Hepatocyte (in vitro differentiated cells): Measurements from ENCODE around the gene RNF217. TPM values are rescaled to one million over a fixed set of nuclear protein-coding genes. Genes with fewer than 3 reads are reported as not detected.

Source experiments
- DNase-seq: peaks from one replicate; pipeline ENCODE4 v3.0.0-alpha.2; 2016; ENCODE audit warnings: low spot score
- H2AFZ ChIP-seq: fragments of 200-600 bp; sonication (generic); 2 replicates; pipeline ENCODE4 v1.6.0; 2016; ENCODE audit warnings: antibody characterized with exemption, mild to moderate bottlenecking
- H3K27ac ChIP-seq: fragments of 200-600 bp; sonication (generic); 2 replicates; pipeline ENCODE4 v1.5.1; 2016; ENCODE audit warnings: mild to moderate bottlenecking
- H3K27me3 ChIP-seq: fragments of 200-600 bp; sonication (generic); 2 replicates; pipeline ENCODE4 v1.6.1; 2016
- H3K36me3 ChIP-seq: fragments of 200-600 bp; sonication (generic); replicated peaks from 2 replicates; pipeline ENCODE4 v1.5.1; 2016; ENCODE audit warnings: low read depth; ENCODE audit not compliant: insufficient read depth
- H3K4me1 ChIP-seq: fragments of 200-600 bp; sonication (generic); 2 replicates; pipeline ENCODE4 v1.5.1; 2016; ENCODE audit warnings: mild to moderate bottlenecking, moderate library complexity; ENCODE audit not compliant: insufficient read depth
- H3K4me2 ChIP-seq: fragments of 200-600 bp; sonication (generic); 2 replicates; pipeline ENCODE4 v1.6.0; 2016
- H3K4me3 ChIP-seq: fragments of 200-600 bp; sonication (generic); 2 replicates; pipeline ENCODE4 v1.5.1; 2016; ENCODE audit warnings: mild to moderate bottlenecking
- H3K79me2 ChIP-seq: fragments of 200-600 bp; sonication (generic); 2 replicates; pipeline ENCODE4 v1.6.0; 2017; ENCODE audit warnings: mild to moderate bottlenecking
- H3K9me2 ChIP-seq: fragments of 200-600 bp; sonication (generic); replicated peaks from 2 replicates; pipeline ENCODE4 v1.6.0; 2017; ENCODE audit warnings: mild to moderate bottlenecking; ENCODE audit not compliant: insufficient read depth
- H3K9me3 ChIP-seq: fragments of 200-600 bp; sonication (generic); 2 replicates; pipeline ENCODE4 v1.5.1; 2016; ENCODE audit warnings: low read depth, mild to moderate bottlenecking
- H4K20me1 ChIP-seq: fragments of 200-600 bp; sonication (generic); 2 replicates; pipeline ENCODE4 v1.6.0; 2016; ENCODE audit warnings: mild to moderate bottlenecking; ENCODE audit not compliant: insufficient read depth, poor library complexity, severe bottlenecking
- CTCF ChIP-seq: fragments of 200-600 bp; sonication (generic); IDR thresholded peaks from 2 replicates; pipeline ENCODE4 v1.5.1; 2016; ENCODE audit warnings: antibody characterized with exemption, mild to moderate bottlenecking; ENCODE audit not compliant: poor library complexity
- EZH2 ChIP-seq: fragments of 200-600 bp; sonication (generic); IDR thresholded peaks from 2 replicates; pipeline ENCODE4 v1.6.1; 2016; ENCODE audit warnings: antibody characterized with exemption, mild to moderate bottlenecking, borderline replicate concordance
- EZH2phosphoT487 ChIP-seq: fragments of 200-600 bp; sonication (generic); IDR thresholded peaks from one replicate; pipeline ENCODE4 v1.6.1; 2018; ENCODE audit warnings: antibody characterized with exemption, mild to moderate bottlenecking, low read depth, moderate library complexity; ENCODE audit not compliant: unreplicated experiment, severe bottlenecking
- WGBS: methylation state at CpG from one replicate; pipeline ENCODE4 v1.1.6; 2016; ENCODE audit warnings: low lambda C conversion rate; ENCODE audit errors: missing lambda C conversion rate; 5-methylcytosine and 5-hydroxymethylcytosine counted together
- polyA plus RNA-seq: library from polyadenylated mRNA; unstranded; fragments of >200 nt; fragmentation: Nextera tagmentation; extraction: Ambion mirVana; gene quantifications from 2 replicates; pipeline ENCODE4 v1.2.1, GENCODE V29; 2016
- total RNA-seq: library from RNA; depleted of rRNA; stranded (reverse); fragments of >200 nt; gene quantifications from 2 replicates; pipeline ENCODE4 v1.2.3, GENCODE V29; 2014

Gene RNF217
- total and polyA plus RNA-seq, 2 experiments from 2014 or later, result 8.8 to 18.4 TPM

GRCh38 chr6:124961464-124961776 lies 817 bp upstream of the RNF217 start:
- Histone ChIP-seq H4K20me1 (peaks cover under 1% of the 10 kb centered on the region), H3K4me3 (peak overlapping the region; percentile 27), H3K36me3 (no peaks in the 10 kb centered on the region), H3K79me2 (peaks cover 38% of the 10 kb centered on the region), H3K27ac (peak overlapping the region; percentile 81), H2AFZ (peak overlapping the region; percentile 41), H3K4me1 (peaks cover 24% of the 10 kb centered on the region), H3K9me2 (no peaks in the 10 kb centered on the region), H3K9me3 (no peaks in the 10 kb centered on the region), H3K4me2 (peak overlapping the region; percentile 89), H3K27me3 (no peaks in the 10 kb centered on the region)
- 35% methylated on average over 6 of the region's 6 CpGs for WGBS
- DNase-seq, result no peak
- TF ChIP-seq EZH2, result no peak
- TF ChIP-seq EZH2phosphoT487, result no peak
- TF ChIP-seq CTCF, result no peak

GRCh38 chr6:124962639-124963415 lies 590 bp downstream of the RNF217 start:
- Histone ChIP-seq H3K4me1 (peaks cover 24% of the 10 kb centered on the region), H3K27ac (peak overlapping the region; percentile 81), H4K20me1 (peaks cover 4% of the 10 kb centered on the region), H3K27me3 (no peaks in the 10 kb centered on the region), H3K9me2 (no peaks in the 10 kb centered on the region), H3K4me3 (peak overlapping the region; percentile 27), H2AFZ (peak overlapping the region; percentile 41), H3K79me2 (peaks cover 52% of the 10 kb centered on the region), H3K4me2 (peak overlapping the region; percentile 89), H3K9me3 (no peaks in the 10 kb centered on the region), H3K36me3 (no peaks in the 10 kb centered on the region)
- DNase-seq, result peak; percentile 65
- TF ChIP-seq EZH2phosphoT487, result no peak
- TF ChIP-seq CTCF, result peak; percentile 22
- under 1% methylated on average over 23 of the region's 65 CpGs for WGBS

- H3K9me2 ChIP-seq, result no peaks in the 10 kb centered on the region
- DNase-seq, result peak; percentile 21
- peaks cover 4% of the 10 kb centered on the region for H4K20me1 ChIP-seq
- H3K79me2 ChIP-seq, result peaks cover 58% of the 10 kb centered on the region
- peak overlapping the region; percentile 89 for H3K4me2 ChIP-seq
- H2AFZ ChIP-seq, result peak overlapping the region; percentile 41
- peak overlapping the region; percentile 81 for H3K27ac ChIP-seq
- H3K9me3 ChIP-seq, result no peaks in the 10 kb centered on the region
- no peaks in the 10 kb centered on the region for H3K36me3 ChIP-seq
- TF ChIP-seq EZH2phosphoT487 (no peak), EZH2 (no peak), CTCF (no peak)
- peaks cover 24% of the 10 kb centered on the region for H3K4me1 ChIP-seq
- no peaks in the 10 kb centered on the region for H3K27me3 ChIP-seq
- WGBS, result 4% methylated on average over 9 of the region's 9 CpGs
- H3K4me3 ChIP-seq, result peak overlapping the region; percentile 27
Measured at GRCh38 chr6:124963416-124963785, 1.2 kb downstream of the RNF217 start.
